ENCODE data around the gene ABCA4. TPM values are rescaled to one million over a fixed set of nuclear protein-coding genes. Genes with fewer than 3 reads are reported as not detected.

The ABCA4 gene
- total and polyA plus RNA-seq, 8 donors, result 0.83 to 2.7 (median 1.6) TPM

GRCh38 chr1:94104776-94105580, 16.0 kb downstream of the ABCA4 start:
- no peak overlapping the region for H3K4me3 ChIP-seq
- DNase-seq (no peak), ATAC-seq (no peak)
- no peaks in the 10 kb centered on the region for H3K4me1 ChIP-seq
- TF ChIP-seq CTCF (IDR thresholded peaks at IDR 0.05), result no peak
- no peaks in the 10 kb centered on the region for H3K9me3 ChIP-seq
- H3K27ac ChIP-seq, result no peak overlapping the region
- intact Hi-C loops (cut with DNase I), result no loop called here
- peaks cover 0 to 73% of the 10 kb centered on the region in 2 donors for H3K27me3 ChIP-seq
- no peaks in the 10 kb centered on the region for H3K36me3 ChIP-seq

DNA sequence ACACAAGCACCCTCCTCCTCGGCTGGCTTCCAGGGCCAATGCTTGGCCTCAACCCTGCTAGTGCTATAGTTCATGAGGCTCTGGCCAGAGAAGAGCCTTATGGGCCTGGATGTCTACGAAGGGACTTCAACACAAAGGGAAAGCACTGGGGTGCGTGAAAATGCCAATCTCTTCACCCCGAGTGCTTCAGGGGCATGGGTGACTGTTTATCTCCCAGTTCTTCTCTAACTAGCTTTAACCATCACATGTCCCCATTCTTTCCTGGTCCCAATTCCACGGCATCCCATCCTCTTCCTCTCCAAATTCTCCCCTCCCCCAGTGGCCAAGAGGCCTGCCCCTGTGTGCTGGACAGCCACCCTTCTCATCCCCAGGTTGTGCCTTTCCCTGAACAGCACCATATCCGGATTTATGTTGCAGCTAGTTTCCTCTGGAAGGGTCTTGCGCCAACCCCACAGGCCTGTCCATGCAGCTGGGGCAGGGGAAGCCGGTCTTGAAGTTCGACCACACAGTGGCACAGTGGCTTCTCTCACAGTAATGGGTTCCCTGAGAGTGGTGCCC, 16.7 kb downstream of the ABCA4 start:
- Histone ChIP-seq H3K9me3 (no peaks in the 10 kb centered on the region), H3K36me3 (no peaks in the 10 kb centered on the region), H3K4me3 (no peak overlapping the region), H3K27ac (no peak overlapping the region), H3K4me1 (no peaks in the 10 kb centered on the region), H3K27me3 (peaks cover 0 to 66% of the 10 kb centered on the region in 2 donors)
- ATAC-seq (no peak), DNase-seq (no peak)
- TF ChIP-seq CTCF (IDR thresholded peaks at IDR 0.05), result no peak
- intact Hi-C loops (cut with DNase I), result no loop called here

DNA sequence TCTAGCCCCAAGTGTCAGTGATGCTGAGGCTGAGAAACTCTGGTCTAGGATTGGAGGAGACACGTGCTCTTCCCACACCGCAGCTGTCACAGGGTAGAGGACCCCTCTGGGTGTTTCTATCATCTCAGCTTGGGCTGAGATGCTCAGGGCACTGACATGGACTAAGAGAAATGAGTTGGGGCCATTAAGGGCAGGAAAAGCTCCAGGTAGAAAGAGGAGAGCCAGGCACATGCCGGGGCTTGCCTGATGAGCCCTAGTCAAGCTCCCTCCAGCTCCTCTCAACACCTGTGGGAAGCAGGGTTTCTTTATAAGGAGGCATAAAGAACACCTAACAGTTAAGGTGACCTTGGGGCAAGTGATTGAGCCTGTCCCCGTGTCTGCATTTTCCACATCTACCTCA, 17.3 kb downstream of the ABCA4 start:
- H3K27ac ChIP-seq, result no peak overlapping the region
- no peaks in the 10 kb centered on the region for H3K4me1 ChIP-seq
- intact Hi-C loops (cut with DNase I), result no loop called here
- H3K27me3 ChIP-seq, result peaks cover 0 to 60% of the 10 kb centered on the region in 2 donors
- DNase-seq (no peak), ATAC-seq (no peak)
- no peak overlapping the region for H3K4me3 ChIP-seq
- H3K9me3 ChIP-seq, result no peaks in the 10 kb centered on the region
- no peak for TF ChIP-seq CTCF (IDR thresholded peaks at IDR 0.05)
- no peaks in the 10 kb centered on the region for H3K36me3 ChIP-seq

DNA sequence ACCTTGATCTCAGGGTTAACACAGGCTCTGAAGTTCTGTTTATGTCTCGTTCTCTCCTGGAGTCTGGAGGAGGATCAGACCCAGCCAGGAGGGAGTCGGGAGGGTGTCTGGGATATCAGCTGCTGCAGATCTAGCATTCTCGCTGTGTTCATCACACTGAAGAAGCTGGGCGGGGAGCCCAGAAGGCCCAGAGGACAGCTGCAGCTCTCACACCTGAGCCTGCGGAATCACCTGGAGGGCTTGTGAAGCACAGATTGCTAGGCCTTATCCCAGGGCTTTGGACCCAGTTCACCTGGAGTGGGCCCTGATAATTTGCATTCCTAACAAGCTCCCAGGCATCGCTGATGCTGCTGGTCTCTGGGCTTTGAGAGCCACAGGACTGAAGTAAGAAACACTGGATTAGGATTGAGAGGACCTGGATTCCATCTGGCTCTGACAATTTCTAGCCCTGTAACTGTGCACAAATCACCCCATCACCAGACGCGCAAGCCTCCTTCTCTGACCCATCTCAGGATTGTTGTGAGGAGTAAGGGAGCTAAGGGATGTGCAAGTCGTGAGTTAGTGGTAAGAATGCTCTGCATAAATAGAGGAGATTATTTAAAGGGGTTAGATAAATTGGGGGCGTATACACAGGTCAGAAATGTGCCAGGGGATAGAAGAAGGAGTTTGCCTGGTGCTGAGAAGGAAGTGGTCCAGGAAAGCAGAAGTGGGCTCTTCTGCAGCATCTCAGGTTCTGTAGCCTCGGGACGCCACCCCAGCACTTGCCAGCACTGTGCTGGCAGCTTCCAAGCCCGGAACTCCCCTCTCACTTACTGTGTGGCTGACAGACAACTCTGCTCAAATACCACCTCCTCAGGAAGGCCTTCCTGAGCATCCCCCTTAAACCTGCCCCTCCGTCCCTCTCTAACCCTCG, 19.1 kb downstream of the ABCA4 start:
- ATAC-seq, result no peak
- Histone ChIP-seq H3K36me3 (no peaks in the 10 kb centered on the region), H3K4me3 (no peak overlapping the region), H3K27ac (no peak overlapping the region), H3K9me3 (no peaks in the 10 kb centered on the region), H3K4me1 (peaks cover 0 to under 1% of the 10 kb centered on the region in 2 donors), H3K27me3 (peaks cover 0 to 43% of the 10 kb centered on the region in 2 donors)
- TF ChIP-seq CTCF (IDR thresholded peaks at IDR 0.05), result no peak
- DNase-seq, result no peak
- intact Hi-C loops (cut with DNase I), result no loop called here

All from left lung (tissue), 10 donors.